Activated naive CD8-positive, alpha-beta T cell treated with anti-CD3 and anti-CD28 coated beads, Interleukin-2, amount 50 U/mL, for 16 hours (primary cell): ENCODE results near the gene TTC16.
A peak's percentile ranks its signal among the peaks of the same experiment; 100 is the strongest.

Source experiments
- DNase-seq: peaks from one replicate; pipeline ENCODE4 v3.0.0-alpha.2; 2020; ENCODE audit warnings: low read depth, low spot score

The TTC16 gene

DNA sequence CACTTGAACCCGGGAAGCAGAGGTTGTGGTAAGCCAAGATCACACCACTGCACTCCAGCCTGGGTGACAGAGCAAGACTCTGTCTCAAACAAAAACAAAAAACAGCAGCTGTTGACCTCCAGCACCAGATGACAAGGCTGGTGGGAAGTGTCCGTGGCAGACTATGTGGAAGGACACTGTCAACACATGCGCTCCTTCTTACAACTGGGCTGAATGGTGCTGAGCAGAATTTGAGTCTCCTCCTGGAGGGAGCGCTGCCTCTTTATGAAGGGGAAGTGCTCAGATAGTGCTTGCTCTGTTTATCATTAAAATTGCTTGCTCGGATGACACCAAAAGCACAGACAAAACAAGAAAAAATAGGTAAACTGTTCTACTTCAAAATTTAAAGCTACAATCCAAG, 18.3 kb upstream of the TTC16 start:
- no peak for DNase-seq

DNA sequence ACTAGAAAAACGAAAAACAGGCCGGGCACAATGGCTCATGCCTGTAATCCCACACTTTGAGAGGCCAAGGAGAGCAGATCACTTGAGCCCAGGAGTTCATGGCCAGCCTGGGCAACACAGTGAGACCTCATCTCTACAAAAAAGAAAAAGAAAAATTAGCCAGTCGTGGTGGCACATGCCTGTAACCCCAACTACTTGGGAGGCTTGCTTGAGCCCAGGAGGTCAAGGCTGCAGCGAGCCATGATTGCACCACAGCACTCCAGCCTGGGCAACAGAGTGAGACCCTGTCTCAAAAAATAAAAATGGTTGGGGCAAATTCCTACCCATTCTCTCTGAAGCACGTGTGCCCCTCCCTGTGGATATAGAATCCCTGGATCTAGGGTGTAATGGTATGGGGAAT, 17.5 kb upstream of the TTC16 start:
- no peak for DNase-seq

DNA sequence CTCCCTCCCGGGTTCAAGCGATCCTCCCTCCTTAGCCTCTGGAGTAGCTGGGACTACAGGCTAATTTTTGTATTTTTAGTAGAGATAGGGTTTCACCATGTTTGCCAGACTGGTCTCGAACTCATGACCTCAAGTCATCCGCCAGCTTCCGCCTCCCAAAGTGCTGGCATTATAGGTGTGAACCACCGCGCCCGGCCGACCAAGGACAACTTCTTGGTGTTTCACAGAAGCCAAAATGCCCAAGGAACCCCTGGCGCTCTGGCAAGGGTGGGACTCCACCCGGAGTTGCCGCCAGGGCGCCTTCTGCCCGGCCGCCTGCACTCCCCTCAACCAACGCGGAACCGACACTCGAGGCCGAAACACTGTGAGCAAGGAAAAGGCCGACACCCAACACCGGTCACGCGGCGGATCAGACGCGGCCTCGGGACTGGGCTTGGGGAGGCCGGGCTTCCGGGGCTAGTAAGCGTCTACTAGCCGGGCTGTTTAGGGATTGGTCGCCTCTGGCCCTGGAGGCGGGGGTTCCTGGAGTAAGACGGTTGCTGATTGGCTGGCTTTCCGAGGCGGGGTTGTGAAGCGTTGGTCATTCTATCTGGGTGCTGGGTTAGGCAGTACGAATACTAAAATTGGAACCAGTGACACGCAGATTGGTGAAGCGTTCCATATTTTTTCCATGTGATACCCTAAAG, 16.8 kb upstream of the TTC16 start:
- DNase-seq = peak; percentile 76

DNA sequence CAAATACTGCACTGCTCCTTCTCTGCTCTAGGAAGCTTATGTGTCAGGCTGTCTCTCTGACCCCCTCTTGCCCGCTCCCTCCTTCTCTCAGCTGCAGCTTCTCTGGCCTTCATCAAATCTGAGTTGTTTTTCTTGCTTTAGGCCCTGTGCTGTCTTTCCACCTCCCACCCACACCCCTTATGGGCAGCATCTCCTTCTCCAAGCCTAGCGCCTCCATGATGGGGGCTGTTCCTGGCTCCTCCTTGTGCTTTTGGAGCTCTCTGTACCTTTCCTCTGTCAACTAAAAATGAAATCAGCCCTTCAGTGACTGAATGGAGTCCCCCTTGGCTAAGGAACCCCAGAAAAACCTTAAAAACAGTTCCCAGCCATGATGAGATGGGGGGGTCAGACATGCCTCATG, 15.7 kb upstream of the TTC16 start:
- no peak for DNase-seq

GRCh38 chr9:127700594-127701255, 15.2 kb upstream of the TTC16 start:
- no peak for DNase-seq

- no peak for DNase-seq
These were observed 12.5 kb upstream of the TTC16 start for GRCh38 chr9:127703289-127703946.

- no peak for DNase-seq
These were observed 10.1 kb upstream of the TTC16 start for GRCh38 chr9:127705577-127706379.

GRCh38 chr9:127706836-127707241, 9.0 kb upstream of the TTC16 start, which contains the start of gene CFAP157:
Gene CFAP157, plus strand, starts transcription at chr9:127706988. Its CDS starts 44 bp downstream, at chr9:127707032.
- no peak for DNase-seq

DNA sequence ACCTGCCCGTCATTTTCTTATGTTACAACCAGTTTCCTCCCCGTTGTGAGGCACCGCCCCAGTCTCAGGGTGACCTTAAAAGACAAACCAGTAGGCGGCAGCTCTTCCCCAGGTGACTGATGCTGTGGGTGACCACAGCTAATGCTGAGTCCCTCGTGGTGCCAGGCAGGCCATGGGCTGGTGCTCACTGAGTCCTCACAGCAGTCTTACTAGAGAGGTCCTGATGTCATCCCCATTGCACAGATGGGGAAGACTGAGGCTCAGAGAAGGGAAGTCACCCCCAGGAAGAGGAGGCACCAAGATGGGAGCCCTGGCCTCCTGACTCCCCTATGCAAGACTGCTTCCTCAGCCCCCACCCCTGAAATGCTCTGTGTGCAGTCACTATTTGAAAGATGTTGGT, 8.1 kb upstream of the TTC16 start:
- no peak for DNase-seq

- DNase-seq = no peak
These were observed 6.8 kb upstream of the TTC16 start for GRCh38 chr9:127708952-127709587.

DNA sequence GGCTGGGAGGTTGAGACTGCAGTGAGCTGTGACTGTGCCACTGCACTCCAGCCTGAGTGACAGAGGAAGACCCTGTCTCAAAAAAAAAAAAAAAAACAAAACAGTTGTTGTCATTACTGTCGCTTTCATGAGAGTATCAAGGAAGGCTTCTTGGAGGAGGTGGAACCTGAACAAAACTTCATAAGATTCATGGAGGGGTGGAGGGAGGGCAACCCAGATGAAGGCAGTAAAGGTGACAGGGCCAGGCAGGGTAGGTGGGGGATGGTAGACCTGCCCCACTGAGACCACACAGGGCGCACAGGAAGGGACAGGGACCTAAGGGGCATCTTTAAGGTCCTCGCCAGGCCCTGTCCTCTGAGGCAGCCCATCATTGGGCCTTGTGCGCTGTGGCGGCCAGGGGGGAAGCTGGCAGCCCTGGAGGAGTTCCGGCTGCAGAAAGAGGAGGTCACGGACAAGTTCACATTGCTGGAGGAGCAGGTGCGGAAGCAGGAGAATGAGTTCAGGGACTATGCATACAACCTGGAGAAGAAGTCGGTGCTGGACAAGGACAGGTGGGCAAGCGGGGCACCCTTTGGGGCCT, 5.6 kb upstream of the TTC16 start:
- DNase-seq = no peak

GRCh38 chr9:127711226-127711701, 4.6 kb upstream of the TTC16 start:
- DNase-seq = no peak

GRCh38 chr9:127711831-127712274, 4.0 kb upstream of the TTC16 start:
- DNase-seq = no peak

DNA sequence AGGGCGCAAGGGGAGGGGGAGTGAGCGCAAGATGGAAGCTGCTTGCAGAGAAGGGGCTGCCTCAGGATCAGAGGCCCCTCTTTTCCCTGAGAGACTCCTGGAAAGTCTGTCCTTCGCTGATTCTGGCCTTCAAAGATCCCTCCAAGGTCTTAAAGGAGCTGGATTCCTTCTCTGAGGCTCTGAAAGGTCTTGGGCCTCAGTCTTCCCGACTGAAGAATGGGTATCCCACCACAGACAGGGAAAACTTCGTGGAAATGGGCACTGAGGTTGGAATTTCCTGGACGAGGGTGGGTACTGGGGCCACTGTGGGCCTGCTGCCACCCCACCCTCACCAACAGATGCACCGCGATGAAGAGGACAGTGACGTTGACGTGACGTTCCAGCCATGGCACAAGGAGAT, 3.5 kb upstream of the TTC16 start:
- no peak for DNase-seq

DNA sequence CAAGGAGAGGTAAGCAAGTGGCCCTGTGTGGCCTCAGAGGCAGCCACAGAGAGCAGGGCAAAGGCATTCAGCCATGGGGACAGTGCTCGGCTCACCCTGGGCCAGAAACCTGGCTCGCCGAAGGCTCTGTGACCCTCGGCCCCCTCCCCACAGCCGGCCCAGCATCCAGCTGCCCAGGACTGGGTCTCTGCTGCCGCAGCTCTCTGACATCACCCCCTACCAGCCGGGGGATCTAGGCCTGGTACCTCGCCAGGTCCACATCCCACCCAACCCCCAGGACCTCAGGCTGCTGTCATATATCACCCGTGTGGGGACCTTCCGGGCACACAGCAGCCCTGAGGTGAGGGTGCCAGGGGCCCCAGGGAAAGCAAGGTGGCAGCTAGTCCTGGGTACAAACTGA, 3.0 kb upstream of the TTC16 start:
- DNase-seq = no peak

GRCh38 chr9:127714020-127714750, 1.7 kb upstream of the TTC16 start:
- no peak for DNase-seq

DNA sequence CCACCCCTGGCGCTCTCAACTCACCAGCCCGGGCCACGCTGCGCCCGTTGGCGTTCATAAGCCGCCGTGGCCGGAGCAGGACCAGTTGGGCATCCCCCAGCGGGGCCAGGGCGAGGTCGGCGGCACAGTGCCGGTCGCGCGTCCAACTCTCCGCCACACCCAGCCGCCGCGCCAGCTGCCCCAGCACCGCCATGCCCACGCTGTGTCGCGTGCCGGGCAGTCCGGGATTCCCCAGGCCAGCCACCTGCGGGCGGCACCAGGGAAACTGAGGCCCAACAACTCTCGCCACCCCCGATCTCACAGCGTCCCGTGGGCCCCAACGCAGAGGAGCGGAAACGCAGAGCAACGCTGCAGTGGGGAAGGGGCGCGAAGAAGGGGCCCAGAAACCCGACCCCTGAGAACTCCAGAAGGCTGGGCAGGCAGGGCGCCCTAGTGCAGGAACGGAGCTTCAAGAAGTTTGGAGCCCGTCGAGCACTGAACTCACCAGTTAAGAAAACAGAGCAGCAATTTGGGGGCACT, 869 bp upstream of the TTC16 start:
- no peak for DNase-seq

DNA sequence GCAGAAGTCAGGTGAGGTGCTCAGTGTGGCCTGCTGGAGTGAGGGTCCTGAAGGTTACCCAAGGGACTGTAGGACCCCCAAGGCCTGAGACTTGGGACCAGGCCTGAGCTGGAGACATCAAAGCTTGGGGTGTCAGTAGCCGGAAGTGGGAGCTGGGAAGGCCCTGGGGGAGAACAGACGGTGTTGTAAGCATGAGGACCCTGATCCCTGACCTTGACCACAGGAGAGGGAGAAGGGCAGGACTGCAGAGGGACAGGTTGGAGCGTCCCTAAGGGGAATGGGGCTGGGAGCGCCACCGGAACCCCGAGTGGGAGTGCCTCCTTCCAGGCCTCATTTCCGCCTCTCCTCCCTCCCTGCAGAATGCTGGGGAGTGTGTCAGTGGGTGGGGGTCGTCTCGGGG, 533 bp downstream of the TTC16 start:
- no peak for DNase-seq

DNA sequence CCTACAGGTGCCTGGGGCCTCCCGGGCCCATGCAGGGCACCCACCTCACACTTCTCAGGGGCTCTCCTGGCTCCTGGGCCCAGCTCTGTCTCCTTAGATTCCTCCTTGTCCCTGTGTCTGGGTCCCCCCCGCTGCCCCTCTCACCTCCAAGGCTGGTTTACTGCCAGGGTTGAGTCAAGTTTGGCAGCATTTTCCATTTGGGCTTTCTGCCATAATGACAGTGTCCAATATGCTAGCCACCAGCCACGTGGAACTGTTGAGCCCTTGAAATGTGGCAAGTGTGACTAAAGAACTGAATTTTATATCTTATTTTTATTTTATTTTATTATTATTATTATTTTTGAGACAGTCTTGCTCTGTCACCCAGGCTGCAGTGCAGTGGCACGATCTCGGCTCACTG, 1.9 kb downstream of the TTC16 start:
- DNase-seq = no peak
